Left ventricle myocardium inferior (tissue), 1 donor: ENCODE data around the gene TLCD5. TPM values are rescaled to one million over a fixed set of nuclear protein-coding genes. Genes with fewer than 3 reads are reported as not detected.

Source experiments
- DNase-seq: peaks from one replicate; pipeline ENCODE4 v3.0.0-alpha.2; 2020
- H3K27ac ChIP-seq: fragments of 200-600 bp; replicated peaks from 2 replicates; pipeline ENCODE4 v1.8.0; 2021
- H3K27me3 ChIP-seq: fragments of 200-600 bp; 2 replicates; pipeline ENCODE4 v1.8.0; 2021; ENCODE audit warnings: low read depth
- H3K36me3 ChIP-seq: fragments of 200-600 bp; 2 replicates; pipeline ENCODE4 v1.8.0; 2021
- H3K4me1 ChIP-seq: fragments of 200-600 bp; 2 replicates; pipeline ENCODE4 v1.8.0; 2021
- H3K4me3 ChIP-seq: fragments of 200-600 bp; 2 replicates; pipeline ENCODE4 v1.8.0; 2021; ENCODE audit warnings: mild to moderate bottlenecking, moderate library complexity
- H3K9me3 ChIP-seq: fragments of 200-600 bp; replicated peaks from 2 replicates; pipeline ENCODE4 v1.8.0; 2021
- CTCF ChIP-seq: fragments of 200-600 bp; IDR thresholded peaks from 2 replicates; pipeline ENCODE4 v1.8.0; 2021; ENCODE audit warnings: antibody characterized with exemption, mild to moderate bottlenecking, borderline replicate concordance
- intact Hi-C: fragments of 100-400 bp; cut with micrococcal nuclease; formaldehyde crosslinking; loops from one replicate; pipeline ENCODE4 v1.11.0; 2022
- long read RNA-seq: library from polyadenylated mRNA; unstranded; transcript quantifications from one replicate; pipeline ENCODE4 v2.0.0, GENCODE V29; 2021
- total RNA-seq: library from RNA; stranded (reverse); fragmentation: NEBNext Ultra II Directional; extraction: Animal tissue kit (Norgen Biotek cat#: 25700); gene quantifications from one replicate; pipeline ENCODE4 v1.2.1, GENCODE V29; 2021
- donor health status: DM: no; HTN: yes; CAD: no; lungs with severe emphysema.

TLCD5 gene
- total RNA-seq, result 9.7 TPM
- long read RNA-seq, full-length matches to known transcripts, result 22 of 29 reads
- long read RNA-seq, partial matches to known transcripts, result 2 of 29 reads
- long read RNA-seq, other reads (novel, unspliced or antisense), result 5 of 29 reads

- Histone ChIP-seq H3K36me3 (peaks cover 5% of the 10 kb centered on the region), H3K27ac (peak within 1 kb of the TSS; percentile 97), H3K4me3 (peak within 1 kb of the TSS; percentile 95), H3K9me3 (no peaks in the 10 kb centered on the region), H3K4me1 (peaks cover 46% of the 10 kb centered on the region), H3K27me3 (no peaks in the 10 kb centered on the region)
- peak; percentile 70 for DNase-seq
- peak; percentile 20 for TF ChIP-seq CTCF
- intact Hi-C loops, result no loop called here
Measured at GRCh38 chr11:120324932-120325810, at the start of gene TLCD5. Gene TLCD5 (plus strand): TSS chr11:120325299. CDS start chr11:120327442, 2,143 bp downstream.

DNA sequence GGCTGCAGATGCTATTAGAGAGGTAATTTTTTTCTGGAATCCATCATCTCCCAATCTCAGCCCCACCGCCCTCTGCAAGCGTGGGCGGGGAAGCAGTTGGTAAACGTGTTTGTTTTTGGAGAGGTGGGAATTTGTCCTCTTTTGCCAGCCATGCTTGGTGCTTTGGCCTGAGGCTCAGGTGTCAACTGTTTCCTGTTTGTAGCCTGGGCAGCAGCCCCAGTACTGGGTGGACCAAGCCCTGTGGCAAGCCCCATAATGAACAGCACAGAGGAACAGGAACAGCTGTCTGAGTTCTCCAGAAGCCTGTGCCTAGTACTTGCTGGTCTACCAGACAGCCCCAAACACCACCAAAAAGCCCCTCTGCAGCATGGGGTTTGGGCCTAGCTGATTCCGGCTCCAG lies 45.6 kb upstream of the TLCD5 start:
- Histone ChIP-seq H3K27me3 (peaks cover 4% of the 10 kb centered on the region), H3K36me3 (no peaks in the 10 kb centered on the region), H3K4me3 (no peak overlapping the region), H3K27ac (no peak overlapping the region), H3K9me3 (no peaks in the 10 kb centered on the region), H3K4me1 (peaks cover 17% of the 10 kb centered on the region)
- intact Hi-C loops, result no loop called here
- DNase-seq, result no peak
- no peak for TF ChIP-seq CTCF

DNA sequence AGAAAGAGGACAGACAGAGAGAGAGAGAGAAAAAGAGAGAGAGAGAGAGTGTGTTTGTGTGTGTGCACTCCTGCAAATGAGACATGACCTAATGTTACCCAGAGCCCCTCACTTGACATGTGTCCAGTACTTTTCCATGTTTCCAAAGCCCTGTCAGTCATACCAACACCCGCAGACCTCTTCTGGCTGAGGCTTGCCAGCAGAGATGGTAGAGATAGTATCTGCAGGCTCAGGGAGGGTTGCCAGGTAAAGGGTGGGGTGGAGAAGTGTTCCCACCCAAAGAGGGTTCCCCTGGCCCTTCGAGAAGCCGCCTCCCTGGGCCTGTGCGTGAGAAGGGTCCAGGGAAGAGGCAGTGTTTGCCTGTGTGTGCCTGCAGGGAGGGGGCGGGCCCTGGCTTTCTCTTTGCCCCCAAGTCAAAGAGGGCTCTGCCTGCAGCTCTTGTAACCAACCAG lies 44.5 kb upstream of the TLCD5 start:
- H3K4me3 ChIP-seq, result no peak overlapping the region
- intact Hi-C loops, result no loop called here
- H3K9me3 ChIP-seq, result no peaks in the 10 kb centered on the region
- no peak for DNase-seq
- H3K4me1 ChIP-seq, result peaks cover 17% of the 10 kb centered on the region
- no peak for TF ChIP-seq CTCF
- no peaks in the 10 kb centered on the region for H3K36me3 ChIP-seq
- peaks cover 4% of the 10 kb centered on the region for H3K27me3 ChIP-seq
- H3K27ac ChIP-seq, result no peak overlapping the region

- peak; percentile 30 for DNase-seq
- H3K36me3 ChIP-seq, result no peaks in the 10 kb centered on the region
- intact Hi-C loops, result no loop called here
- no peak for TF ChIP-seq CTCF
- peaks cover 17% of the 10 kb centered on the region for H3K4me1 ChIP-seq
- H3K27ac ChIP-seq, result no peak overlapping the region
- no peaks in the 10 kb centered on the region for H3K9me3 ChIP-seq
- H3K4me3 ChIP-seq, result no peak overlapping the region
- H3K27me3 ChIP-seq, result peaks cover 4% of the 10 kb centered on the region
Measured at GRCh38 chr11:120281143-120281795, 43.8 kb upstream of the TLCD5 start.

DNA sequence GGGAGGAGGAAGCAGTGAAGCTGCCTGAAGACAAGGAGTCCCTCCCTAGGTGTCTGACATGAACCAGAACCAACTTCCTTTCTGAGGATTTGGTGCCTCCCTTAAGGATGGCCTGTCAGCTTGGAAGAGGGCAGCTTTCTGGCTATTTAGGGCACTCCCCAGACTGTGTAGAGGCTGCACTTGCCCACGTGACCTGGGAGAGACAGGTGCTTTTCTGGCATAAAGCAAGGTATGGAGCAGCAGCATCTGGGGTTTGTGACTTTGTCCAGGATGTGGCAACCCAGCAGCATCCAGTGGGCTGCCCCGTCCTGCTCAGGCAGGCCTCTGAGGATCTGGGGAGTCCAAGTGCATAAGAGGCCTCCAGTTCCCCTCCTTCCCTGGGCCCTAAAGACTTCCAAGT lies 42.0 kb upstream of the TLCD5 start:
- H3K9me3 ChIP-seq, result no peaks in the 10 kb centered on the region
- DNase-seq, result no peak
- H3K36me3 ChIP-seq, result no peaks in the 10 kb centered on the region
- H3K27me3 ChIP-seq, result peaks cover 4% of the 10 kb centered on the region
- H3K4me3 ChIP-seq, result no peak overlapping the region
- peaks cover 17% of the 10 kb centered on the region for H3K4me1 ChIP-seq
- intact Hi-C loops, result no loop called here
- no peak overlapping the region for H3K27ac ChIP-seq
- no peak for TF ChIP-seq CTCF
